Mesendoderm (in vitro differentiated cells): ENCODE measurements around the gene BIK.

Experiments
- DNase-seq: peaks from one replicate; pipeline ENCODE4 v3.0.0; 2013
- H2AK5ac ChIP-seq: 2 replicates; pipeline ENCODE4 v1.6.1; 2013; ENCODE audit warnings: low read length, inconsistent platforms
- H2BK120ac ChIP-seq: 2 replicates; pipeline ENCODE4 v1.6.1; 2013; ENCODE audit warnings: low read depth, mild to moderate bottlenecking, low read length, moderate library complexity, mixed read lengths
- H2BK15ac ChIP-seq: replicated peaks from 2 replicates; pipeline ENCODE4 v1.6.1; 2013; ENCODE audit warnings: low read depth, mild to moderate bottlenecking, moderate library complexity
- H2BK5ac ChIP-seq: 2 replicates; pipeline ENCODE4 v1.6.1; 2013; ENCODE audit warnings: low read length, inconsistent platforms
- H3K18ac ChIP-seq: 2 replicates; pipeline ENCODE4 v1.6.1; 2013; ENCODE audit warnings: mild to moderate bottlenecking, low read length, mixed read lengths
- H3K23ac ChIP-seq: one replicate; pipeline ENCODE4 v1.6.1; 2013; ENCODE audit warnings: low read length
- H3K27ac ChIP-seq: 2 replicates; pipeline ENCODE4 v1.5.1; 2013; ENCODE audit warnings: low read depth, mild to moderate bottlenecking, inconsistent platforms, low read length, moderate library complexity
- H3K27me3 ChIP-seq: 2 replicates; pipeline ENCODE4 v1.6.1; 2013; ENCODE audit warnings: low read length, control low read depth, mild to moderate bottlenecking, inconsistent platforms; ENCODE audit not compliant: insufficient read depth, poor library complexity
- H3K36me3 ChIP-seq: 2 replicates; pipeline ENCODE4 v1.6.1; 2013; ENCODE audit warnings: low read length, inconsistent platforms; ENCODE audit not compliant: control insufficient read depth, insufficient read depth
- H3K4ac ChIP-seq: one replicate; pipeline ENCODE4 v1.6.1; 2013; ENCODE audit warnings: low read depth, mild to moderate bottlenecking, low read length, moderate library complexity
- H3K4me1 ChIP-seq: 2 replicates; pipeline ENCODE4 v1.6.1; 2013; ENCODE audit warnings: low read depth, low read length, inconsistent platforms; ENCODE audit not compliant: control insufficient read depth
- H3K4me2 ChIP-seq: 2 replicates; pipeline ENCODE4 v1.6.1; 2013; ENCODE audit warnings: low read length
- H3K4me3 ChIP-seq: 2 replicates; pipeline ENCODE4 v1.5.1; 2013; ENCODE audit warnings: mild to moderate bottlenecking, low read length
- H3K56ac ChIP-seq: one replicate; pipeline ENCODE4 v1.6.1; 2013; ENCODE audit warnings: low read length
- H3K79me1 ChIP-seq: 2 replicates; pipeline ENCODE4 v1.6.1; 2013; ENCODE audit warnings: low read length, inconsistent platforms
- H3K79me2 ChIP-seq: 2 replicates; pipeline ENCODE4 v1.6.1; 2013; ENCODE audit warnings: mild to moderate bottlenecking, low read length; ENCODE audit not compliant: control insufficient read depth, insufficient read depth
- H3K9ac ChIP-seq: 2 replicates; pipeline ENCODE4 v1.6.1; 2013; ENCODE audit warnings: low read length, inconsistent platforms
- H4K5ac ChIP-seq: one replicate; pipeline ENCODE4 v1.6.1; 2013; ENCODE audit warnings: low read length
- H4K8ac ChIP-seq: one replicate; pipeline ENCODE4 v1.6.1; 2013; ENCODE audit warnings: low read depth, mild to moderate bottlenecking, control low read depth, low read length, moderate library complexity
- WGBS: extraction: QIAGEN DNeasy Blood & Tissue Kit; methylation state at CpG from one replicate; pipeline ENCODE4 v1.1.7; 2013; ENCODE audit warnings: low lambda C conversion rate, missing lambda C conversion rate; ENCODE audit not compliant: insufficient coverage; ENCODE audit errors: extremely low coverage; 5-methylcytosine and 5-hydroxymethylcytosine counted together

Gene BIK

GRCh38 chr22:43159484-43160178 is 49.1 kb downstream of the BIK start:
- WGBS, result no CpG with 5 or more reads among the region's 18 CpGs
- Histone ChIP-seq H3K23ac (no peak overlapping the region), H3K27me3 (no peaks in the 10 kb centered on the region), H3K4me1 (no peaks in the 10 kb centered on the region), H3K4me3 (no peak overlapping the region), H3K79me1 (no peaks in the 10 kb centered on the region), H3K18ac (no peak overlapping the region), H2BK5ac (no peak overlapping the region), H2BK120ac (no peak overlapping the region), H3K4me2 (no peak overlapping the region), H3K36me3 (no peaks in the 10 kb centered on the region), H3K56ac (no peak overlapping the region), H4K5ac (no peak overlapping the region), H4K8ac (no peak overlapping the region), H3K27ac (no peak overlapping the region), H2AK5ac (no peak overlapping the region), H3K79me2 (no peaks in the 10 kb centered on the region), H3K9ac (no peak overlapping the region), H3K4ac (no peak overlapping the region), H2BK15ac (no peak overlapping the region)
- DNase-seq, result peak; percentile 31

GRCh38 chr22:43160497-43161126 is 50.1 kb downstream of the BIK start:
- no peak overlapping the region for H3K18ac ChIP-seq
- no peaks in the 10 kb centered on the region for H3K79me2 ChIP-seq
- H3K4me3 ChIP-seq, result no peak overlapping the region
- DNase-seq, result no peak
- no peaks in the 10 kb centered on the region for H3K36me3 ChIP-seq
- H2AK5ac ChIP-seq, result no peak overlapping the region
- H2BK15ac ChIP-seq, result no peak overlapping the region
- H3K4me1 ChIP-seq, result no peaks in the 10 kb centered on the region
- no peak overlapping the region for H4K5ac ChIP-seq
- no peak overlapping the region for H3K56ac ChIP-seq
- H3K4ac ChIP-seq, result no peak overlapping the region
- no peaks in the 10 kb centered on the region for H3K79me1 ChIP-seq
- no peak overlapping the region for H3K23ac ChIP-seq
- no CpG with 5 or more reads among the region's 8 CpGs for WGBS
- H3K27ac ChIP-seq, result no peak overlapping the region
- H3K4me2 ChIP-seq, result no peak overlapping the region
- no peak overlapping the region for H2BK120ac ChIP-seq
- no peak overlapping the region for H2BK5ac ChIP-seq
- no peaks in the 10 kb centered on the region for H3K27me3 ChIP-seq
- no peak overlapping the region for H3K9ac ChIP-seq
- H4K8ac ChIP-seq, result no peak overlapping the region

- DNase-seq, result no peak
- no CpG with 5 or more reads among the region's 24 CpGs for WGBS
- H3K27me3 ChIP-seq, result no peaks in the 10 kb centered on the region
- H3K4me1 ChIP-seq, result no peaks in the 10 kb centered on the region
- no peaks in the 10 kb centered on the region for H3K79me1 ChIP-seq
- H3K4me3 ChIP-seq, result no peak overlapping the region
- H3K79me2 ChIP-seq, result no peaks in the 10 kb centered on the region
- H2BK120ac ChIP-seq, result no peak overlapping the region
- H3K36me3 ChIP-seq, result no peaks in the 10 kb centered on the region
- no peak overlapping the region for H4K5ac ChIP-seq
- H3K4ac ChIP-seq, result no peak overlapping the region
- no peak overlapping the region for H3K9ac ChIP-seq
- H3K56ac ChIP-seq, result no peak overlapping the region
- no peak overlapping the region for H2BK5ac ChIP-seq
- no peak overlapping the region for H3K18ac ChIP-seq
- no peak overlapping the region for H3K4me2 ChIP-seq
- H3K23ac ChIP-seq, result no peak overlapping the region
- no peak overlapping the region for H4K8ac ChIP-seq
- H2BK15ac ChIP-seq, result no peak overlapping the region
- no peak overlapping the region for H3K27ac ChIP-seq
- no peak overlapping the region for H2AK5ac ChIP-seq
Measured at GRCh38 chr22:43162412-43163150, 52.0 kb downstream of the BIK start.

- Histone ChIP-seq H2BK5ac (no peak overlapping the region), H2BK15ac (no peak overlapping the region), H3K27me3 (no peaks in the 10 kb centered on the region), H3K79me1 (no peaks in the 10 kb centered on the region), H3K56ac (no peak overlapping the region), H3K27ac (no peak overlapping the region), H3K18ac (no peak overlapping the region), H2AK5ac (no peak overlapping the region), H4K8ac (no peak overlapping the region), H3K4me3 (no peak overlapping the region), H3K9ac (no peak overlapping the region), H3K4me1 (no peaks in the 10 kb centered on the region), H3K23ac (no peak overlapping the region), H3K36me3 (no peaks in the 10 kb centered on the region), H4K5ac (no peak overlapping the region), H3K79me2 (no peaks in the 10 kb centered on the region), H3K4ac (no peak overlapping the region), H2BK120ac (no peak overlapping the region), H3K4me2 (no peak overlapping the region)
- no CpG with 5 or more reads among the region's 18 CpGs for WGBS
- DNase-seq, result no peak
Measured at GRCh38 chr22:43163241-43163795, 52.8 kb downstream of the BIK start.

GRCh38 chr22:43164636-43165035 is 54.1 kb downstream of the BIK start:
- Histone ChIP-seq H3K27ac (no peak overlapping the region), H2BK15ac (no peak overlapping the region), H2AK5ac (no peak overlapping the region), H2BK120ac (no peak overlapping the region), H3K79me2 (no peaks in the 10 kb centered on the region), H3K79me1 (no peaks in the 10 kb centered on the region), H4K8ac (no peak overlapping the region), H3K9ac (no peak overlapping the region), H3K56ac (no peak overlapping the region), H2BK5ac (no peak overlapping the region), H3K23ac (no peak overlapping the region), H3K36me3 (no peaks in the 10 kb centered on the region), H3K4me3 (no peak overlapping the region), H3K4me2 (no peak overlapping the region), H3K27me3 (no peaks in the 10 kb centered on the region), H3K4ac (no peak overlapping the region), H3K4me1 (no peaks in the 10 kb centered on the region), H4K5ac (no peak overlapping the region), H3K18ac (no peak overlapping the region)
- WGBS, result no CpG with 5 or more reads among the region's 16 CpGs
- no peak for DNase-seq
